8988T (cell line): Measurements from ENCODE around the gene LPP.

Source experiments
- DNase-seq: peaks from one replicate; pipeline ENCODE4 v3.0.0; 2011

The LPP gene

GRCh38 chr3:188257384-188258026 is 103.5 kb downstream of the LPP start:
- no peak for DNase-seq

- DNase-seq: no peak
Measured at GRCh38 chr3:188259191-188259590, 105.2 kb downstream of the LPP start.

DNA sequence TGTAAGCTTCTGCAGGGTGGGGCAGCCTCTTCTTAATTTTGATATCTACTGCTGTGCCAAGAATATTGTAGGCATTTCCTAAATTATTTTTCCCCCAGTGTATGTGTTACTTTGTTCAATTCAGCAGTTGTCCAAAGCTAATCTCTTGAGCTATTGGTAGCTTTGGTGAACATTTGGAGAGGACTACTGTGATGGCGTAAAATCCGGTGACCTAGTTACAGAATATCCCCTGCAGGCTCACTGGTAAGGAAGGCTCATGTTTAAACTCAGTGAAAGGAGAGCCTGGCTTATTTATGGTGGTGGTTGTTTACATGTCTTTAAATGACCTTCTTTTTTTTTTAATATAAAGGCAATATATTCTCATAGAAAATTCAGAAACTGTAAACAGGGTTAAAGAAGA is 105.6 kb downstream of the LPP start:
- no peak for DNase-seq

- no peak for DNase-seq
Measured at GRCh38 chr3:188261011-188261410, 107.1 kb downstream of the LPP start.

DNA sequence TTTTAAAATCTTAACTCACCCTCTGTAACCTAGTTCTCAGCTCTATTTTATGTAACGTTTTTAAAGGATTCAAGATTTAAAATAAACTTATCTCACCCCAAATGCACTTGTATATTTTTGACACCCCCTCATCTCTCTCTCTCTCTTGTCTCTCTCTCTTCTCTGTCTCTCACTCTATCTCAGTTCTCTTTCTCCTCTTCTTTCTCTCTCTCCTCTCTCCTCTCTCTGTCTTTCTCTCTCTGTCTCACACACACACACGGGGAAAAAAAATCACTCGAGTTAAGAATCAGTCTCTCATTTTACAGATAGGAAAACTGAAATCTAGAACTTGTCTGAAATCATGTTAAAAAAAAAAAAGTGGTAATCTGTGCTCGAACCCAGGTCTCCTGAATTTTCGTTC is 108.5 kb downstream of the LPP start:
- no peak for DNase-seq

DNA sequence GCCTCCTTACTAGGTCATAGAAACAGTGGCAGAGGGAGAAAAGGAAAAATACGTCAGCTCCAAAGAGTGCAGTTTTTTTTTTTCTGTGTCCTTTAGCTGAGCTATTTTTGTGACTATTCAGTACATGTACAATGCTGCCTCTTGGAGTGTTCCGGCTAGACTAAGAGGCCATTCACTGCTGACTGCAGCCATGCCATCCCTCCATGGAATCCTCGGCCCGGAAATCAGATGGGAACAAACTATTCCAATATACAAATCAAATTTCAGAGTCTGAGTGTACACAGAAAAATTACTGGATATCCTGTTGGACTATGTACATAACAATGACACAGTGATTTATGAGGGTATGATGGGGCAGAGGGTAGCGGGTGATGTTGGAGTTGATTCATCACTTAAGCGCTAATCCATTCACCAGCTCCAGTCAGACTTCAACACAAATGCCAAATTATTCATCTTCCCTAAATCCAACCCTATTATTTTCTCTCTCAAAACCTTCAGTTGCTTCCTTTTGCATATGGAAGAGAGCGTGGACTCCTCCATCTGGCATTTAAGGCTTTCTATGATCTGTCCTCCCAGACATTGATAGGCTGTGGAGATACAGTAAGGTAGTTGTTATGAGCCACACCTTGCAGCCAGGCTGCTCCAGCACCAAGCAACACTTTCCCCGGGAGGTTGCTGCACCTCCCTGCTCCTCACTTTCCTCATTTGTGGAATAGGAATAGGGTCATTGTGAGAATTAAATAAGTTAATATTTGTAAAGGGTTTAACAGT is 109.1 kb downstream of the LPP start:
- no peak for DNase-seq

- DNase-seq: no peak
Measured at GRCh38 chr3:188264226-188265207, 110.6 kb downstream of the LPP start.

GRCh38 chr3:188266562-188267274 is 112.8 kb downstream of the LPP start:
- no peak for DNase-seq

DNA sequence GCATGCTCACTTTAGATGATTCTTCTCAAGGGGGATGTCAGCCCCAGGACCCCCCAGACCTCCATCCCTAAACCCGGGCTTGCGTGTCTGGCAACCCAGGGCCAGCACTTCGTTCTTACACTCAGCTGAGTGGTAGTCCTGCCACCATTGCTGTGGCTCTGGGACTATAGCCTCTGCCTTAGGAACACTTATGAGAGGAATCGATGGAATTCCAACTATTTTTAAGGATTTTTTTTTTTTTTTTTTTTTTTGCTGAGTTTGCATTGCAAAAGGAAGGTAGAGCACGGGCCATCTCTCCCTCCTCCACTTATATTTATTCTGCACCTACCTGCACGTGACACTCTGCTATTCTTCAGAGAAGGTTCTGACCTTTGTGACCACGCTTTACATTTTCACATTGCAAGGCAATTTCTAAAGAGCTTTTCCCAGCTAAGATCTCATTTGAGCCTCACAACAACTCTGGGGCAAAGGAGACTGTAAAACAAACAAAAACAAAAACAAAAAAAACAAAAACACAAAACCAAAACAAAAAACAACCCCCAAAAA is 113.9 kb downstream of the LPP start:
- no peak for DNase-seq

GRCh38 chr3:188268336-188268735 is 114.4 kb downstream of the LPP start:
- no peak for DNase-seq

DNA sequence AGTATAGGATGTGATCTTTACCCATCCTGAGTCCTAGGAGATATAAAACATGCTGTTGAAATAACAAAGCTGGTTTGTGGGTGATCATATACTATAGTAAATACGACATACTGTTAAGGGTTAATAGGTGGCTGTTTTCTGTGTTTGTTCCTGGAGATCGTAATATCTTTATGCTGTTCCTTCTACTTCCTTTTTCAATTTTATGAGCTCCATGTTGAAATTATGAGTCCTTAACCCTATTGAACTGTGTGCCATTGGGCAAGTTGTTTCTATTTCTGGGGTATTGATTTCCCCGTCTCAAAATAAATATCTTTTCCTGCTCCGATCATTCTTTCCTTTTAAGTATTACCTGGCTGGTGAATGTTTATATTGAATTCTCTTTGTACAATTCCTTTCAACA is 115.1 kb downstream of the LPP start:
- DNase-seq: no peak

DNA sequence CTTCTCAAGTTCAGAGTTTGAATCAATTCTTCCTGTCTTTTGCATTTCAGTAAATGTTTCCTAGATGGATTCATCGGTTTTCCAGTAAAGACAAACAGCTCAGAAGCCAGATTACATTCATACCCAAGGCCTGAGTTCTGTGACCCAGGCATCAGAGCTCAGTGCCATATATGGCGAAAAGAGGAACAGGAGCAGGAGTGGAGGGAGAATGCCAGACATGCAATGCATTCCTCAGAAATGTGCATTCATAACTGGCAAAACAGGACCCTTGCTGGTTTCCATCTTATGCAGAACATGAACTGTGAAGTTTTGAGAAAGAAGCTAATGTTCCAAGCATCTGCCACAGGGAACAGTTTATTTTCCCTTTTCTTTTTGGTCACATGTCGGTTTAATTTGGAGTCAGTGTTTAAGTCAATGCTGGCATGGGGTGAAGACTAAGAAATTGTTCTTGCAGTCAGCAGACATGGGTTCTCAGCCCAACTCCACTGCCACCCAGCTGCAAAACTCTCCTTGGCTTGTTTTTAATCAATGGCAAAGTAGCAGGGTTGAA is 116.5 kb downstream of the LPP start:
- peak; percentile 25 for DNase-seq

DNA sequence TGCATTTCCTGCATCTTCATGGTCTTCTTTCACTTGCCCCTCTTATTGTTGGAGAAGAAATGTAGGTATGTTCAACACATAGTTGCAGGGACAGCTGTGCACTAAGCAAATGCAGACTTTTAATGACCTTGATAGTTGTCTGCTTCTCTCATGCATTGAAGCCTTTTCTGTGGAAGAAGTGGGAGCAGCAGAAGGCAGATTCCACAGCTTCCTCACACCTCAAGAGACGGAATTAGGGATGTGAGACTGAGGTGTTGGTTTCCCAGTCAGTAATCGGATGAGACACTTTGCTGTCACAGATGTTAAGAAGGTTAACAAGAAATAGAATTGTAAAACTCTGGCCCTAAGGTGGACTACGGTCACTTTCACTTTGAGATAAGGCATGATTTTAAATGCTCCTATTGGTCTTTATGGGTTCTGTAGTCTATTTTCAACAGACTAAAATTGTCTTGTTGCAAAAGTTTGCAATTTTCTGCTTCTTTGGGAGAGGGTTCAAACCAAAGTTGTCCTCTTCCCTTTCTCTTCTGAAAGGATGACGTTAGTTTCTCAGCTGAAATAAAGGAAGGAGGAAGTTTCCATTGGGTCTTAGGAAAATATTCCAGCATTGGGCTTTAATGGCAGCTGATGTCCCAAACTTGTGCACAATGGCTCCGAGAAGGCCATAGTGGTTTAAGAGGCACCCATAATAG is 117.4 kb downstream of the LPP start:
- DNase-seq: no peak

DNA sequence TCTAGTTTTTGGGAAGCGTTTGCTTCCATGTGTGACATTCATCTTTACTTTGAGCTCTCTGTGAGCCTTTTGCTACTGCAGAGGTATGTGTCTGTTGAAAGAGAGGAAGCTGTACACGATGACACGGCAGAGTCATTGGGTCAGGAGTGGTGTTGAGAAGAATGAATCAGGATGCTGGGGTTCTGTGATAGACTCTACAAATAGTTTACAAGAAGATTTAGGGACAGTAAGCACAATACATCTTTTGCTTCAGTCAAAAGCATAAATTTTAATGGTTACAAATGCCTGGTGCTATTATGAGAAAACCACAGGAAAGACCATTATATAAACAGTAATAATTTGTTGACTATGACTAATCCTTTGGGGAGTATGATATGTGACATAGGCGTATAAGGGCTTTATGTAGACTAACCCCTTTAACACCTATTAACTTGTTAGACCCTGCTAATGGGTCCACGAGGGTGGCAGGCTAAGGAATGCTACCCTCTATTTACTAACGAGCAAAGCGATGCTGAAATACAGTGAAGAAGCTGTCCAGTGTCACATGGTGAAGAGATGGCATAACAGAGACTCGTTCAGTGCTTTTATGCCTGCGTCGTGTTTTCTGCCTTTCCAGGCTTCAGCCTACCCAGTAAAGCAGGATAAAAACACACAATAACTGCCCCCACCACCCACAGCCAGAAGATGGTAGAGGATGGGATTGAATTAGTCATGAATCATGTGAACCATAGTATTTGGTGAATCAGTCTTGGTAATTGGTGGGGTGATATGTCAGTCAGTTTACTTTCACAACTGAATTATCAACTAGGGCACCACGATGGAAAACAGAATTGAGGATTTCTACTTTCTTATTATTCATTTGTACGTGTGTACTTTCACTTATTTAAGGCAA is 118.8 kb downstream of the LPP start:
- DNase-seq: no peak

GRCh38 chr3:188274249-188274915 is 120.4 kb downstream of the LPP start:
- DNase-seq: no peak

- no peak for DNase-seq
Measured at GRCh38 chr3:188276375-188276774, 122.4 kb downstream of the LPP start.

DNA sequence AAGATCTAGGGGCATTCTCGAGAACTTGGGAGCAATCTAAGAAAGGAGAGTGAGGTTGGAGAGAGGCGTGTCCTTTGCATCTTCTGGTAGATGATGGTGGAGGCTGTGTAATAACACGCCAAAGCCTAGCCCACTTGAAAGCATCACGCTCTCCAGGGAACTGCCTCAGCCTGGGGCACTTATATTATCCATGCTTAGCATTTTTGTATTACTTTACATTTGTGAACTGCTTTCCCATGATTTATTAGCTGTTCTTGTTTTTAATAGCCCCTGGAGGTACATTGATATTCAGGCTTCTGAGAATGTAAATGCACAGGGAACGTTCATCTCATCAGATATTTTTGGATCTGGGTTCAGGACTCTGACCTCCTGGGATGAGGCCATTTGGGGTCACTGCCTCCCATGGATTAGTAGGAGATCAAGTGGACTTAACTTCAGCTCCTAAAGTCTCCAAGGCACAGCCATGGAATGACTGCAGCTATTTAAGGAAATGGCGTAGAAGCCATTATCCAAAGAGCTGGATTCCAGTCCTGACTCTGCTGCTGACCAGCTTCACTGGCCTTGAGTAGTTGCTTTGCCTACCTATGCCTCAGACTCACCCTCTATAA is 124.9 kb downstream of the LPP start:
- no peak for DNase-seq

DNA sequence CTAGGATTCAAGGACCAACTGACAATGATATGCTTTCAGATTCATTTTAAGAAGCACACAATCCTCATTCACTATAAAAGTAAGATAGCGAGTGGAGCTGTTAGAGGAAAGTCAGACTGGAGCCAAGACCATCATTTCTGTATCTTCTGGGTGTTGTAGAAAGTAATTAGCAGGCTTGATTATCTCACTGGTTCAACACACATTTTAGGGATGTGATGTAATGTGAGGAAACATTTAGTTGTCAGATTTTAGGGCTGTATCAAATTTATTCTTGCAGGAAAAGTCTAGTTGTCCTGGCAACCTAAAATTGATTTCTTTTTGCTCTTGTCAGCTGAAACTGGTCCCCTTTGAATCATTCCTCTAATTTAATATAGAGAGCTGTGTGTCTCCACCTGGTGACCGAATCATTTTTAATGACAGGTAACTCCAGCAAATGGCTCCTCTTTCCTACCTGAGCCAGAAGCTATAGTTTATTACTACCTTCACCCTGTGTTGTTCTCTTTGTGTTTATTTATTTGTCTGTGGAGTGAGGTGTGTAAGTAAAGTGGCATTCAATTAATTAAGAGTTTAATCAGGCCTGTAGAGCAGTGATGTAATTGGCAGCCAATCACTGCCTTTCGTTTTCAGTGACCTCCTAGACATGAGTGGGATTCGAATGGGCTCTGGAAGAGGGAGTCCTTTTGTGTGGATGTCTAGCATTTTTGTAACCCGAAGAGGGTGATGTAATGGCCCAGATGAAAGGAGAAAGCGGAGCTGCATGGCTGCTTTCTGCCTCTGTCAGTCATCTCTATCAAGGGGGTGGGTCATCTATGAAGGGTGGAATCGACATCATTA is 125.8 kb downstream of the LPP start:
- DNase-seq: no peak

GRCh38 chr3:188280627-188281026 is 126.7 kb downstream of the LPP start:
- no peak for DNase-seq
